Hepatocyte (in vitro differentiated cells): ENCODE data around the gene TBATA. TPM values are rescaled to one million over a fixed set of nuclear protein-coding genes. Genes with fewer than 3 reads are reported as not detected.

Experiments used
- DNase-seq: peaks from one replicate; pipeline ENCODE4 v3.0.0-alpha.2; 2016; ENCODE audit warnings: low spot score
- H2AFZ ChIP-seq: fragments of 200-600 bp; sonication (generic); 2 replicates; pipeline ENCODE4 v1.6.0; 2016; ENCODE audit warnings: antibody characterized with exemption, mild to moderate bottlenecking
- H3K27ac ChIP-seq: fragments of 200-600 bp; sonication (generic); 2 replicates; pipeline ENCODE4 v1.5.1; 2016; ENCODE audit warnings: mild to moderate bottlenecking
- H3K27me3 ChIP-seq: fragments of 200-600 bp; sonication (generic); 2 replicates; pipeline ENCODE4 v1.6.1; 2016
- H3K36me3 ChIP-seq: fragments of 200-600 bp; sonication (generic); replicated peaks from 2 replicates; pipeline ENCODE4 v1.5.1; 2016; ENCODE audit warnings: low read depth; ENCODE audit not compliant: insufficient read depth
- H3K4me1 ChIP-seq: fragments of 200-600 bp; sonication (generic); 2 replicates; pipeline ENCODE4 v1.5.1; 2016; ENCODE audit warnings: mild to moderate bottlenecking, moderate library complexity; ENCODE audit not compliant: insufficient read depth
- H3K4me2 ChIP-seq: fragments of 200-600 bp; sonication (generic); 2 replicates; pipeline ENCODE4 v1.6.0; 2016
- H3K4me3 ChIP-seq: fragments of 200-600 bp; sonication (generic); 2 replicates; pipeline ENCODE4 v1.5.1; 2016; ENCODE audit warnings: mild to moderate bottlenecking
- H3K79me2 ChIP-seq: fragments of 200-600 bp; sonication (generic); 2 replicates; pipeline ENCODE4 v1.6.0; 2017; ENCODE audit warnings: mild to moderate bottlenecking
- H3K9me2 ChIP-seq: fragments of 200-600 bp; sonication (generic); replicated peaks from 2 replicates; pipeline ENCODE4 v1.6.0; 2017; ENCODE audit warnings: mild to moderate bottlenecking; ENCODE audit not compliant: insufficient read depth
- H3K9me3 ChIP-seq: fragments of 200-600 bp; sonication (generic); 2 replicates; pipeline ENCODE4 v1.5.1; 2016; ENCODE audit warnings: low read depth, mild to moderate bottlenecking
- H4K20me1 ChIP-seq: fragments of 200-600 bp; sonication (generic); 2 replicates; pipeline ENCODE4 v1.6.0; 2016; ENCODE audit warnings: mild to moderate bottlenecking; ENCODE audit not compliant: insufficient read depth, poor library complexity, severe bottlenecking
- CTCF ChIP-seq: fragments of 200-600 bp; sonication (generic); IDR thresholded peaks from 2 replicates; pipeline ENCODE4 v1.5.1; 2016; ENCODE audit warnings: antibody characterized with exemption, mild to moderate bottlenecking; ENCODE audit not compliant: poor library complexity
- EZH2 ChIP-seq: fragments of 200-600 bp; sonication (generic); IDR thresholded peaks from 2 replicates; pipeline ENCODE4 v1.6.1; 2016; ENCODE audit warnings: antibody characterized with exemption, mild to moderate bottlenecking, borderline replicate concordance
- EZH2phosphoT487 ChIP-seq: fragments of 200-600 bp; sonication (generic); IDR thresholded peaks from one replicate; pipeline ENCODE4 v1.6.1; 2018; ENCODE audit warnings: antibody characterized with exemption, mild to moderate bottlenecking, low read depth, moderate library complexity; ENCODE audit not compliant: unreplicated experiment, severe bottlenecking
- WGBS: methylation state at CpG from one replicate; pipeline ENCODE4 v1.1.6; 2016; ENCODE audit warnings: low lambda C conversion rate; ENCODE audit errors: missing lambda C conversion rate; 5-methylcytosine and 5-hydroxymethylcytosine counted together
- polyA plus RNA-seq: library from polyadenylated mRNA; unstranded; fragments of >200 nt; fragmentation: Nextera tagmentation; extraction: Ambion mirVana; gene quantifications from 2 replicates; pipeline ENCODE4 v1.2.1, GENCODE V29; 2016
- total RNA-seq: library from RNA; depleted of rRNA; stranded (reverse); fragments of >200 nt; gene quantifications from 2 replicates; pipeline ENCODE4 v1.2.3, GENCODE V29; 2014

Gene TBATA
- total and polyA plus RNA-seq, 2 experiments from 2014 or later: not detected

- H2AFZ ChIP-seq: no peak overlapping the region
- TF ChIP-seq EZH2: no peak
- TF ChIP-seq EZH2phosphoT487: no peak
- no peak for TF ChIP-seq CTCF
- no peaks in the 10 kb centered on the region for H4K20me1 ChIP-seq
- no peaks in the 10 kb centered on the region for H3K36me3 ChIP-seq
- H3K27me3 ChIP-seq: no peaks in the 10 kb centered on the region
- peaks cover 2% of the 10 kb centered on the region for H3K4me1 ChIP-seq
- no peaks in the 10 kb centered on the region for H3K9me2 ChIP-seq
- no peaks in the 10 kb centered on the region for H3K9me3 ChIP-seq
- no peak overlapping the region for H3K27ac ChIP-seq
- peaks cover under 1% of the 10 kb centered on the region for H3K79me2 ChIP-seq
- no peak for DNase-seq
- 80% methylated on average over 3 of the region's 3 CpGs for WGBS
- H3K4me3 ChIP-seq: no peak overlapping the region
- H3K4me2 ChIP-seq: no peak overlapping the region
These were observed 26.7 kb upstream of the TBATA start for GRCh38 chr10:70811881-70812280.

- H3K27ac ChIP-seq: no peak overlapping the region
- WGBS: 3% methylated on average over 1 of the region's 1 CpG
- no peaks in the 10 kb centered on the region for H3K9me3 ChIP-seq
- no peak overlapping the region for H3K4me3 ChIP-seq
- H2AFZ ChIP-seq: no peak overlapping the region
- no peaks in the 10 kb centered on the region for H3K36me3 ChIP-seq
- H4K20me1 ChIP-seq: no peaks in the 10 kb centered on the region
- H3K9me2 ChIP-seq: no peaks in the 10 kb centered on the region
- H3K27me3 ChIP-seq: no peaks in the 10 kb centered on the region
- TF ChIP-seq EZH2 (no peak), EZH2phosphoT487 (no peak), CTCF (no peak)
- DNase-seq: no peak
- no peak overlapping the region for H3K4me2 ChIP-seq
- no peaks in the 10 kb centered on the region for H3K4me1 ChIP-seq
- H3K79me2 ChIP-seq: no peaks in the 10 kb centered on the region
These were observed 25.8 kb upstream of the TBATA start for GRCh38 chr10:70810967-70811366.

GRCh38 chr10:70809726-70810125 is 24.5 kb upstream of the TBATA start:
- H3K4me1 ChIP-seq: no peaks in the 10 kb centered on the region
- no peak overlapping the region for H3K4me3 ChIP-seq
- no peaks in the 10 kb centered on the region for H3K36me3 ChIP-seq
- H3K4me2 ChIP-seq: no peak overlapping the region
- H3K27me3 ChIP-seq: no peaks in the 10 kb centered on the region
- no peak for DNase-seq
- H3K9me3 ChIP-seq: no peaks in the 10 kb centered on the region
- H3K9me2 ChIP-seq: no peaks in the 10 kb centered on the region
- TF ChIP-seq EZH2 (no peak), CTCF (no peak), EZH2phosphoT487 (no peak)
- no peak overlapping the region for H2AFZ ChIP-seq
- 84% methylated on average over 2 of the region's 2 CpGs for WGBS
- H3K79me2 ChIP-seq: no peaks in the 10 kb centered on the region
- no peaks in the 10 kb centered on the region for H4K20me1 ChIP-seq
- no peak overlapping the region for H3K27ac ChIP-seq
